K562 (cell line): ENCODE measurements around the gene DPF1. TPM values are rescaled to one million over a fixed set of nuclear protein-coding genes. Genes with fewer than 3 reads are reported as not detected.

Experiments used
- ATAC-seq: fragments of 200-7000 bp; cut with Tn5 transposase; 3 replicates; pipeline ENCODE4 v1.9.1; 2020; ENCODE audit warnings: moderate library complexity
- BruUV-seq: library from RNA; stranded (reverse); fragments of 400-500 nt; replicated peaks from 2 replicates; lab custom pipeline; 2021; lab: Mats Ljungman, UMichigan
- CTCF ChIA-PET: fragments of 300-600 bp; formaldehyde crosslinking; extraction: SDS; loops from one replicate; lab custom pipeline; 2021; ENCODE audit warnings: low intra/inter-chr PET ratio; lab: Yijun Ruan, JAX
- POLR2A ChIA-PET: fragments of 300-600, 350-650 bp; sonication (Branson Sonifier 250); formaldehyde crosslinking; extraction: SDS; loops from one replicate; lab custom pipeline; 2021; ENCODE audit warnings: antibody characterized with exemption, inconsistent platforms; lab: Yijun Ruan, JAX
- DNase-seq, 4 experiments: peaks; one replicate each; pipeline versions ENCODE4 v3.0.0 to v3.0.0-alpha.2; 2011 to 2018; ENCODE audit warnings: low spot score in 3 of 4, mixed read lengths in 3 of 4; ENCODE audit errors: extremely low read depth in 1 of 4
- FAIRE-seq: peaks from 2 replicates; lab custom pipeline; 2011; peaks lifted over from hg19 to GRCh38; lab: Jason Lieb, UNC
- H2AFZ ChIP-seq: 2 replicates; pipeline ENCODE4 v1.6.0; 2011; ENCODE audit warnings: low read depth, low read length, control low read depth, inconsistent platforms
- H3K27ac ChIP-seq: fragments of 200-600 bp; 3 replicates; pipeline ENCODE4 v1.8.0; 2011; ENCODE audit warnings: low read depth, mild to moderate bottlenecking, control low read depth, inconsistent platforms, low read length, moderate library complexity, mixed read lengths; ENCODE audit errors: extremely low read depth
- H3K27me3 ChIP-seq, 2 experiments: fragments of 300-600 bp in 1 of 2; 2 replicates in 1 of 2; 3 replicates in 1 of 2; pipeline versions ENCODE4 v1.6.0 to v1.8.0; 2011; ENCODE audit warnings: inconsistent platforms in 2 of 2, low read length in 2 of 2, mild to moderate bottlenecking in 1 of 2, mixed read lengths in 1 of 2, moderate library complexity in 1 of 2; ENCODE audit not compliant: control insufficient read depth in 2 of 2, insufficient read depth in 2 of 2
- H3K36me3 ChIP-seq: fragments of 300-600 bp; 3 replicates; pipeline ENCODE4 v1.8.0; 2011; ENCODE audit warnings: mild to moderate bottlenecking, low read length, inconsistent platforms; ENCODE audit not compliant: control insufficient read depth, insufficient read depth
- H3K4me1 ChIP-seq, 2 experiments: fragments of 200-600 bp in 1 of 2; replicated peaks in 1 of 2; 2 replicates in 1 of 2; 3 replicates in 1 of 2; pipeline versions ENCODE4 v1.5.1 to v1.8.0; 2011; ENCODE audit warnings: inconsistent platforms in 2 of 2, low read length in 2 of 2, mild to moderate bottlenecking in 1 of 2, mixed read lengths in 1 of 2, moderate library complexity in 1 of 2; ENCODE audit not compliant: control insufficient read depth in 2 of 2, insufficient read depth in 2 of 2
- H3K4me2 ChIP-seq: 2 replicates; pipeline ENCODE4 v1.6.1; 2011; ENCODE audit warnings: low read length, control low read depth, inconsistent platforms, mixed read lengths; ENCODE audit not compliant: insufficient read depth
- H3K4me3 ChIP-seq: fragments of 200-600 bp; sonication (generic), shearing (Covaris generic); 2 replicates; pipeline ENCODE4 v1.5.1; 2016; ENCODE audit warnings: control low read depth, inconsistent platforms
- H3K79me2 ChIP-seq: fragments of 200-600 bp; 3 replicates; pipeline ENCODE4 v1.8.0; 2011; ENCODE audit warnings: low read length, inconsistent platforms; ENCODE audit not compliant: control insufficient read depth, insufficient read depth
- H3K9ac ChIP-seq, 2 experiments: 2 replicates each; pipeline versions ENCODE4 v1.6.0 to v1.6.1; 2011; ENCODE audit warnings: low read depth in 2 of 2, low read length in 2 of 2, control low read depth in 1 of 2, inconsistent platforms in 1 of 2, mild to moderate bottlenecking in 1 of 2, mixed read lengths in 1 of 2; ENCODE audit not compliant: insufficient read depth in 1 of 2
- H3K9me1 ChIP-seq: one replicate; pipeline ENCODE4 v1.6.0; 2011; ENCODE audit warnings: inconsistent platforms, mild to moderate bottlenecking, low read length, moderate library complexity; ENCODE audit not compliant: control insufficient read depth, insufficient read depth
- H3K9me3 ChIP-seq: replicated peaks from 2 replicates; pipeline ENCODE4 v1.5.1; 2011; ENCODE audit warnings: low read depth, low read length, inconsistent platforms; ENCODE audit not compliant: control insufficient read depth, insufficient read depth
- H4K20me1 ChIP-seq: replicated peaks from 2 replicates; pipeline ENCODE4 v1.6.1; 2011; ENCODE audit warnings: low read length, inconsistent platforms, mixed read lengths; ENCODE audit not compliant: control insufficient read depth, insufficient read depth
- CCNT2 ChIP-seq: IDR thresholded peaks from 2 replicates; pipeline ENCODE4 v1.6.1; 2011; ENCODE audit warnings: borderline replicate concordance, low read depth, mild to moderate bottlenecking, moderate library complexity, mixed read lengths, low read length; ENCODE audit not compliant: insufficient read length; ENCODE audit errors: extremely low read depth
- CXXC5 ChIP-seq: fragments of 250-450 bp; sonication (Bioruptor Pico); IDR thresholded peaks from 2 replicates; pipeline ENCODE4 v1.8.0; 2022; ENCODE audit warnings: inconsistent platforms, mild to moderate bottlenecking, moderate library complexity
- PRDM10 ChIP-seq: fragments of 450-650 bp; IDR thresholded peaks from 2 replicates; pipeline ENCODE4 v1.6.1; 2018; ENCODE audit not compliant: partially characterized antibody
- RBM25 ChIP-seq: fragments of 200-400 bp; formaldehyde crosslinking; IDR thresholded peaks from 2 replicates; pipeline ENCODE4 v1.6.1; 2018; ENCODE audit warnings: low read length, low read depth, moderate library complexity; ENCODE audit not compliant: severe bottlenecking
- RCOR1 ChIP-seq, 2 experiments: IDR thresholded peaks; 2 replicates each; pipeline ENCODE4 v1.6.1; 2012; ENCODE audit warnings: low read depth in 2 of 2, low read length in 2 of 2, borderline replicate concordance in 1 of 2, improper control_type of control experiment in 1 of 2
- U2AF1 ChIP-seq: fragments of 200-400 bp; formaldehyde crosslinking; optimal IDR thresholded peaks from 2 replicates; pipeline ENCODE3; 2017; ENCODE audit warnings: mild to moderate bottlenecking, low read depth, low read length, moderate library complexity
- ZFP36 ChIP-seq: fragments of 150-350 bp; IDR thresholded peaks from 2 replicates; pipeline ENCODE4 v1.6.1; 2018; ENCODE audit warnings: low read length, low read depth; ENCODE audit not compliant: partially characterized antibody
- ZNF436 ChIP-seq: fragments of 250-450, 450-650 bp; sonication (Bioruptor Pico); formaldehyde crosslinking; IDR thresholded peaks from 2 replicates; pipeline ENCODE4 v1.7.0; 2020; ENCODE audit warnings: mild to moderate bottlenecking
- in situ Hi-C: fragments of 300-500 bp; cut with MboI; formaldehyde crosslinking; loops from 4 replicates; pipeline ENCODE4 v1.15.0; 2018; ENCODE audit warnings: inconsistent platforms, mixed read lengths
- intact Hi-C: fragments of 100-400 bp; cut with micrococcal nuclease; formaldehyde crosslinking; loops from 2 replicates; pipeline ENCODE4 v1.14.2; 2022
- polyA plus RNA-seq, 8 experiments: library from polyadenylated mRNA; depleted of rRNA in 4 of 8; stranded (reverse) in 5 of 8; unstranded in 3 of 8; fragments of >200 nt; fragmentation: Nextera tagmentation in 2 of 8; fragmentation: Illumina TruSeq in 1 of 8; extraction: Ambion mirVana in 2 of 8; extraction: Trizol in 1 of 8; gene quantifications; 2 replicates each; pipeline versions ENCODE4 v1.2.1 to v1.2.3, GENCODE V29; 2011 to 2014; ENCODE audit warnings: inconsistent platforms in 1 of 8, missing spikeins in 1 of 8
- total RNA-seq, 7 experiments: library from RNA; depleted of rRNA in 6 of 7; stranded (reverse); fragments of >200 nt in 6 of 7; fragmentation: Illumina TruSeq in 2 of 7; extraction: Trizol in 2 of 7; gene quantifications; 2 replicates each; pipeline versions ENCODE4 v1.2.1 to v1.2.3, GENCODE V29; 2011 to 2021; ENCODE audit warnings: low replicate concordance in 1 of 7

Gene DPF1
- total and polyA plus RNA-seq, 9 of the 15 experiments (the other 6 are each of a cell fraction or from before 2014, with no cell fraction given) = 0.10 to 5.7 (median 3.1) TPM

DNA sequence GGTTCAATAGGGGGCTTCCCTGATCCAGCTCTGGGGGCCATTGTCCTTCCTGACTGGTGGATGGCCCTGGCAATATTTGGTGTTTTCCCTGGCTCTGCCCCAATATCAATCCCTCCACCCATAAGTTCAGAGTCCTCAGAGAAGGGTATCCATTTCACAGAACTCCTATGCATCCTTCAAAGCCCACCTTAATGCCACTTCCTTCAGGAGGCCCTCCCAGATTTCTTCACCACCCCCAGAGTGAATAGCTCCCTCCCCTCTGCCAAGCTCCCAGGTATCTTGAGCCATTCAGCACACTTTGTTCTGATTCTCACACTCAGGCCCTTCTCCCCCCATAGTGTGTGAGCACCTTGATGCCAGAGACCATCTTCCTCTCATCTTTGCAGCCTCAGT, 26.4 kb upstream of the DPF1 start:
- H3K4me2 ChIP-seq = no peak overlapping the region
- H3K27me3 ChIP-seq = no peaks in the 10 kb centered on the region
- H3K79me2 ChIP-seq = peaks cover 31% of the 10 kb centered on the region
- ATAC-seq (no peak), FAIRE-seq (no peak), DNase-seq (no peak)
- intact Hi-C loops (no loop called here), in situ Hi-C loops (no loop called here)
- H3K9ac ChIP-seq = no peak overlapping the region
- no peak overlapping the region for H3K27ac ChIP-seq
- no TSS peak for BruUV-seq
- H3K36me3 ChIP-seq = peaks cover 31% of the 10 kb centered on the region; the same call in 2 of the 3 replicates
- no peaks in the 10 kb centered on the region for H3K9me3 ChIP-seq
- H3K4me1 ChIP-seq = peaks cover 6 to 41% of the 10 kb centered on the region in 2 experiments; a peak in 4 of 5 replicates
- no peaks in the 10 kb centered on the region for H4K20me1 ChIP-seq
- CTCF ChIA-PET = no interaction called here
- POLR2A ChIA-PET = interaction anchor here (0.6 to 1.1 kb wide), 4 partner anchors 8 to 169 kb away, joined by 3 to 5 read pairs (median 4); no protein-coding TSS in a partner anchor
- H3K4me3 ChIP-seq = no peak overlapping the region
- no peak for TF ChIP-seq PRDM10
- TF ChIP-seq CXXC5 (CRISPR knock-in tag) = no peak
- no peak for TF ChIP-seq RCOR1 (IDR thresholded peaks at IDR 0.05; ENCODE audit: borderline replicate concordance in 1 of 2, low read depth in 2 of 2, low read length in 2 of 2)
- TF ChIP-seq ZFP36 = peak; percentile 96
- TF ChIP-seq RBM25 = peak; percentile 46
- TF ChIP-seq CCNT2 = no peak
- no peak for TF ChIP-seq U2AF1
- 0 out of 2 replicates have a peak, but pooled peaks have one; percentile 32 for TF ChIP-seq ZNF436 (CRISPR knock-in tag)
- no peaks in the 10 kb centered on the region for H3K9me1 ChIP-seq
- no peak overlapping the region for H2AFZ ChIP-seq
